ENCODE data around the gene SLC34A3.
"Not testable (repeated sequence)": the region's sequence is repeated elsewhere in the genome, so short reads cannot be mapped to it uniquely, and the experiment has no call there.

Gene SLC34A3

DNA sequence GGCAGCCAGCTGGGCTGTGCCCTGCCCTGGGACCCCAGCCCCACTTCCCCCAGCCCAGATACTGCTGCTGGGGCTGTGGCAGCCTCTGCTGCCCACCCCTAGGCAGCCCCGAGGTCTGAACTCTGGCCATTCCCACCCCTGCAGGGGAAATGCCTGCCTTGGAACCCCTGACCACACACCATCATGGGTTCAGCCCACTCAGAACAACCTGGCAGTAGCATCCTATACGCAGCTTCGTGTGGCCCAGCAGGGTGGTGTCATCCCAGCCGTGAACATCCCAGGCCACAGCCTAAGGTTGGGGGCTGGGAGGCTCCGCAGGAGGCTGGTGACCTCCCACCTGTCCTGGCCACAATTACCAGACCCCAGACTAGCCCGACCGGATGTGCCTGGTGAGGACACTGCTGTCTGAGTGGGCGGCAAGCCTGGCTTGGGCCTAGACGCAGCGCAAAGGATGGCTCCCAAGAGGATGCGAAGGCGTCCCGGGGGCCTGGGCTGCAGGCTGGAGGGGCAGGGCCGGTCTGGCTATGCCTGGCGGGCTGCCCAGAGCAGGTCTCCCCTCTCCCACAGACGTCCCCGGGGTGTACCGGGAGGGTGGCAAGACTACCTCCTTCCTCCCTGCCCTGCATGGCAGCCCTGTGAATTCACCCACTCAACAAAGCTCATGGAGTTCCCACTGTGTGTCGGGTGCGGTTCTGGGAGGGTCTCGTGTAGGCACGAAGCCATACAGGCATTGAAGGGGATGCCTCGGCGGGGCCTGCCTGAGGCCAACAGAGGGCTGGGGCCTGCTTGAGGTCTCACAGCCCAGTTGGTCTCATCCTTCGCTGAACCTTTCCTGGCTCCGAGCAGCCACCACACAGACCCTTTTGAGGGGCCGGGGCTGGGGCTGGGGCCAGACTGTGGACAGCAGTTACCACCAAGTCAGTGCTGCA is 1.5 kb upstream of the SLC34A3 start:
- DNase-seq (ENCODE audit: low read depth in 2 of 2) = no peak

DNA sequence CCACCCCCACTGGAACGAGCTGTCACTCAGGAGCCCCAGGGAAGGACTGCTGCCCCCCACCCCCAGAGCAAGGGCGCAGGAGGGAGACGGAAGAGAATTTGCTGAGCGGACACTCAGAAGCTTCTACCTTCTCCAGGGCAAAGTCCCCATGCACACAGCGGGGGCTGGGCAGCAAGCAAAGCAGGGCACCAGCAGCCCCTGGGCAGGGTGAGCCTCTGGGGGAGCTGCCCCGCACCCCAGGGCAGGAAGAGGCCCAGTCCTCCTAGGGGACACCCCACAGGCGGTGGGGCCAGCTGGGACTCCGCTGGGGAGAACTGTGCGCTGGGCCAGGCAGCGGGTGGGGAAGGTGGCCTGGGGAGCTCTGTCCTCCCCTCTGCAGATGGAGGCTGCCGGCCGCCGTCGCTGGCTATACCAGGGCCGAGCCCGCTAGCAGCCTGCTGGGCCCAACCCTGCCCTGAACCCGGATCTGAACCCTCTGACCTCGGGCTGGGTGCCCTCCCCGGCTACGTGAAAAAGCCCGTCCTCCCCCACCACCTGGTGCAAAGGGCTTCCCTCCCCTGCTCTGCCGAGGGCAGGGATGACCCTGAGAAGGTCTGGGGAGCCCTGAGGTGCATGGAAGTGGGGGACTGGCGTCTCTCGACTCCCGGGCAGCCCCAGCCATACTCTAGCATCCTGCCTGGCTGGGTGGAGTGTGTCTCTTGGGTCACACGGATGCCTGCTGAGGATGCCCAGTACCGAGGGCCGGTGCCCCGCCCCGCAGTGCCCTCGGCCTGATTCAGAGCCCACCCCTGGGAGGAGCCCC is 597 bp upstream of the SLC34A3 start:
- no peak for DNase-seq (ENCODE audit: low read depth in 2 of 2)

DNA sequence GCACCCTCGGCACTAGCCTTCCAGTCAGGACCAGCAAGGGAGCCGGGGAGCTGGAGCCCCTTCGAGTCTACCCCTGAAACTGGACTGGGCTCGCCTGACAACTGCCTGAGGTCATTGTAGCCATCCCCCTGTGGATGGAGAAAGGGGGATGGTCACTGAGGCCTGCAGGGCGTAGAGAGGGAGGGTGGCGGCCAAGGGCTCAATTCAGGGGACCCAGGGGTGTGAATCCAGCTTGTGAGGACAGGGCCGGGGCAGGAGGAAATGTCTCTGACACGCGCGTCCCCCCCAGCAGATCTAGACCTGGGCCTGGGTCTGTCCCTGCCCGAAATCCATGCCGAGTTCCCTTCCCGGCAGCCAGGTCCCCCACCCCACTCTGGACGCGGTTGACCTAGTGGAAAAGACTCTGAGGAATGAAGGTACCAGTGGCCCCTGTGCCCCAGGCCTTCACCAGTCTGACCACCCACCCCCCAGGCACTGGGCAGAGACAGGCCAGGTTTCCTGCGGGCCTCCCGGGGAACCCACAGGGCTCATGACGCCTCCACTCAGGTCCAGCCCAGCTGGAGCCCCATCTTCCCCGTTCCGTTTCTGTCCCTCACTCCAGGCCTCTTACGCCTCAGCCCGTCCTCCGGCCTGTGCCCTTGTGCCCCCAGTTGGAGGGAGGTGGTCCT is 805 bp downstream of the SLC34A3 start:
- no peak for DNase-seq (ENCODE audit: low read depth in 2 of 2)

DNA sequence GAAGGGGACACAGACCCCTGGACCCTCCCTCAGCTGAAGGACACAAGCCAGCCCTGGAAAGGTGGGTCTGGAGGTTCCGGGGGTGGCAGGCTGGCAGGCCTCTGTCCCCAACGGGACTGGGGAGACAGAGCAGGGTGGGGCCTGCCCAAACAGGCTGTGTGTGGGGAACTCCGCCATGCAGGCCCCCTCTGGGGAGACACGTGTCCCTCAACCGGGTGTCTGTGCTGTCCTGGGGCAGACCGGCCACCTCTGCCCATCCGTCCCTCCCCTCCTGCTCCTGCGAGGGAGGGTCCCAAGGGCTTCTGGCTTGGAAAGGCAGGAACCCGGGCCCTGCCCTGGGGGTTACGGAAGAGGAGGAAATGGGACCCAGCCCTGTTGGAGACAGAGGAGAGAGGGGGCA is 1.4 kb downstream of the SLC34A3 start:
- DNase-seq (ENCODE audit: low read depth in 2 of 2) = no peak

DNA sequence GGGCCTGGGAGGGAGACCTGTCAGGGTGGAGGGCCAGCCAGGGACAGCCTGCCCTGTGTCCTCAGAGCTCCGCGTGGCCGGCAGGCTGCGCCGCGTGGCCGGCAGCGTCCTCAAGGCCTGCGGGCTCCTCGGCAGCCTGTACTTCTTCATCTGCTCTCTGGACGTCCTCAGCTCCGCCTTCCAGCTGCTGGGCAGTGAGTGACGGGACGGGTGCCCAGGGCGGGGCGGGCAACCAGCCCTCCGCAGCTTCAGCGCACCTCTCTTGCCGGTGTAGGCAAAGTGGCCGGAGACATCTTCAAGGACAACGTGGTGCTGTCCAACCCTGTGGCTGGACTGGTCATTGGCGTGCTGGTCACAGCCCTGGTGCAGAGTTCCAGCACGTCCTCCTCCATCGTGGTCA is 1.8 kb downstream of the SLC34A3 start:
- no peak for DNase-seq (ENCODE audit: low read depth in 2 of 2)

DNA sequence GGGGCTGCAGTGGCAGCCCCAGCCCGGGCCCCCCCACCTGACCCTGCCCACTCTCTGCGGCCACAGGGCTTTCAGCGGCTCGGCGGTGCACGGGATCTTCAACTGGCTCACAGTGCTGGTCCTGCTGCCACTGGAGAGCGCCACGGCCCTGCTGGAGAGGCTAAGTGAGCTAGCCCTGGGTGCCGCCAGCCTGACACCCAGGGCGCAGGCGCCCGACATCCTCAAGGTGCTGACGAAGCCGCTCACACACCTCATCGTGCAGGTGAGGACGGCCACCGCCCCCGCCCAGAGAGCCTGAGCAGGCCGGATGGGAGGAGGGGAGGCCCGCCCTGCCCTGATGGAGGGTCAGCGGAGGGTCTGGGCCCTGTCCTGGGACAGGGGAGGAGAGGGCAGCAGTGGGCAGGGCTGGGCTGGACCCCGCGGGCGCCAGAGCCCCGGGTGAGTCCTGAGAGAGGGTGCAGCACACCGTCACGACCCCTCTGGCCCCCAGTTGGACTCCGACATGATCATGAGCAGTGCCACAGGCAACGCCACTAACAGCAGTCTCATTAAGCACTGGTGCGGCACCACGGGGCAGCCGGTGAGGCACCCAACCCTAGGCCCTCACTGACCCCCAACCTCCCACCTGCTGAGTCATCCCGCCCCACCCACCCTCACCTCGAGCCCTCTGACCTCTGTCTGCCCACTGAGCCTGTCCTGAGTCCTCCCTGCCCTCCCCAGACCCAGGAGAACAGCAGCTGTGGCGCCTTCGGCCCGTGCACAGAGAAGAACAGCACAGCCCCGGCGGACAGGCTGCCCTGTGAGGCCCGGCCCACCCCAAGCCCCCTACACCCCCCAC is 2.7 kb downstream of the SLC34A3 start:
- no peak for DNase-seq (ENCODE audit: low read depth in 2 of 2)

DNA sequence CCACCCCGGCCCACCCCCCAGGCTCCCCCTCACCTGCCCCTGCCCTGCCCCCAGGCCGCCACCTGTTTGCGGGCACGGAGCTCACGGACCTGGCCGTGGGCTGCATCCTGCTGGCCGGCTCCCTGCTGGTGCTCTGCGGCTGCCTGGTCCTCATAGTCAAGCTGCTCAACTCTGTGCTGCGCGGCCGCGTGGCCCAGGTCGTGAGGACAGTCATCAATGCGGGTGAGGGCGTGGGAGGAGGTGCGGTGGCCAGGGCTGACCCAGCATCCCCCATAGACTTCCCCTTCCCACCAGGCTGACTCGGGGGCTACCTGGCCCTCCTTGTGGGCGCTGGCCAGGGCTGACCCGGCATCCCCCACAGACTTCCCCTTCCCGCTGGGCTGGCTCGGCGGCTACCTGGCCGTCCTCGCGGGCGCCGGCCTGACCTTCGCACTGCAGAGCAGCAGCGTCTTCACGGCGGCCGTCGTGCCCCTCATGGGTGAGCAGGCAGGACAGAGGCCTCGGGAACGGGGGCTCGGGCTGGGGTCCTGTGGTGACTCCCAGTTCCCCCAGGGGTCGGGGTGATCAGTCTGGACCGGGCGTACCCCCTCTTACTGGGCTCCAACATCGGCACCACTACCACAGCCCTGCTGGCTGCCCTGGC is 3.5 kb downstream of the SLC34A3 start:
- DNase-seq (ENCODE audit: low read depth in 2 of 2) = no peak

DNA sequence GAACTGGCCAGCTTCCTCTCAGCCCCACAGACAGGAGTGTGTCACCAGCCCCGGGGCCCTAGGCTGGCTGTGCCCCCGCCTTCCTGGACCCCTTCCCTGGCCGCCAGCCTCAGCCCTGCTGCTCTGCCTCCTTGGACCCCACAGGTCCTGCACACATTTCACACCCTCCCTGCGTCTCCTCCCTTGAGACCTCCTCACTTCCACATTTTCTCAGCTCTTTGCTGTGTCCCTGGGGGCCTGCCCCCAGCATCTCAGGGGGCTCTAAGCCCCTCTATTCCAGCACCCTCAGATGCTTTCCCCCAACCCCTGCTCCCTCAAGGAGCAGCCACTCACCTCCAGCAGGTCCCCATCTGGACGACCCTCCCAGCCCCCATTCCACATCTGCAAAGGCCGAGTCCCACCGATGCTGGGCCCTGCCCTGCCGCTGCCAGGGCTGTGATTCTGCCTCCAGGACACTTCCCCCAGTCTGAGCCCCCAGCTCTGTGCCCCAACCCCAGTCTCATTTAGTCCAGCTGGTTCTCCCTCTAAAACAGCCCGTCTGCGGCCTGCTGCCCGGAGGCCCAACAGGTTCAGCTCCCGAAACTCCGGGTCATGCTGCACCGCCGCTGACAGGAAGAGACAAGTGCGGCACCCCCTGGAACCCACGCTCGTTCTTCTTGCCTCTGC is 4.2 kb downstream of the SLC34A3 start:
- no peak for DNase-seq (ENCODE audit: low read depth in 2 of 2)

DNA sequence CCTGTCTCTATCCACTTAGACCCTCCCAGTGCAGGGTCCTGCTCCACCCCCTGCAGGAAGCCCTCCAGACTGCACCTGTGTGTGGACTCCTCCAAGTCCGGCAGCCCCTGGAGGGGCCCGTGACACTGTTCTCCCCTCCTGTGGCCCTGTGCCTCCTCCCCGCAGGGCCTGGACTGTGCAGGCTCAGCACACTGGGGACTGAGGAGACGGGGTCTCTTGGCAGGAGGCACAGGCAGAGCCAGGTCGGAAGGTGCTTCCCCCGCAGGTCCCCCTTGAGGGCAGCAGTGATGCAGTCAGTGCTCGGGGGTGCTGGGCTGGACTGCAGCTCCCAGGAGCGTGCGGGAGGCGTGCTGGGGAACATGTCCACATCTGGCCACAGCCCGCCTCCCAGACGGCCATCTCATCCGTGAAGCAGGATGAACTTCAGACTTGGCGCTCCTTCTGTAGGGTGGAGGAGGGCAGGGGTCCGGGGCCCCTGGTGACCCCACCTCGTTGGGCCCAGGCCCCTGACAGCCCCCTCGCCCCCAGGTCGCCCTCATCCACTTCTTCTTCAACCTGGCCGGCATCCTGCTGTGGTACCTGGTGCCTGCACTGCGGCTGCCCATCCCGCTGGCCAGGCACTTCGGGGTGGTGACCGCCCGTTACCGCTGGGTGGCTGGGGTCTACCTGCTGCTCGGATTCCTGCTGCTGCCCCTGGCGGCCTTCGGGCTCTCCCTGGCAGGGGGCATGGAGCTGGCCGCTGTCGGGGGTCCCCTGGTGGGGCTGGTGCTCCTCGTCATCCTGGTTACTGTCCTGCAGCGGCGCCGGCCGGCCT is 4.9 kb downstream of the SLC34A3 start:
- no peak for DNase-seq (ENCODE audit: low read depth in 2 of 2)

DNA sequence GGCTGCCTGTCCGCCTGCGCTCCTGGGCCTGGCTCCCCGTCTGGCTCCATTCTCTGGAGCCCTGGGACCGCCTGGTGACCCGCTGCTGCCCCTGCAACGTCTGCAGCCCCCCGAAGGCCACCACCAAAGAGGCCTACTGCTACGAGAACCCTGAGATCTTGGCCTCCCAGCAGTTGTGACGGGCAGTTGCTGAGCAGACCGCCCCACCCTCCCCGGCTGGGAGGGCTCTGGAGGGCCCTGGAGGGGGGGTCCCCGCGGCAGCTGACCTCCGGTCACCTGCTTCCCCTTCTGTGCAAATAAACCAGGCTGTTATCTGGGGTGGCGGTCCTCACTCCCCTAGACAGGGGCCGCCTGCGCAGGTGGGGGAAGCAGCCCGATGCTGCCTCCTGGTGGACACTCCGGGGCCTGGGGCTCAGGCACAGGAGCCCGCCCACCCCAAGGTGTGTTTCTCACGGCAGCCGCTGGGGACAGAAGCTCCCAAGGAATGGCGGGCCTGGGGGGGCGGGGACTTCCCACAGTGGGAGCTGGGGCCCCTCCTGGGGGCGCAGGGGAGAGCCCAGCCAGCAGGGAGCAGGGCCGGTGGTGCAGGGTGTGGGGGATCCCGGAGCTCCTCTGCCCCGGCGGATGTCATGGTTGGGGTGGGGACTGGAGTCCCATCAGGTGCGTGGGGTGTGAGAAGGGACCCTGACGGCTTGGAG is 5.7 kb downstream of the SLC34A3 start:
- peak; percentile 90 for DNase-seq (ENCODE audit: low read depth in 2 of 2)

DNA sequence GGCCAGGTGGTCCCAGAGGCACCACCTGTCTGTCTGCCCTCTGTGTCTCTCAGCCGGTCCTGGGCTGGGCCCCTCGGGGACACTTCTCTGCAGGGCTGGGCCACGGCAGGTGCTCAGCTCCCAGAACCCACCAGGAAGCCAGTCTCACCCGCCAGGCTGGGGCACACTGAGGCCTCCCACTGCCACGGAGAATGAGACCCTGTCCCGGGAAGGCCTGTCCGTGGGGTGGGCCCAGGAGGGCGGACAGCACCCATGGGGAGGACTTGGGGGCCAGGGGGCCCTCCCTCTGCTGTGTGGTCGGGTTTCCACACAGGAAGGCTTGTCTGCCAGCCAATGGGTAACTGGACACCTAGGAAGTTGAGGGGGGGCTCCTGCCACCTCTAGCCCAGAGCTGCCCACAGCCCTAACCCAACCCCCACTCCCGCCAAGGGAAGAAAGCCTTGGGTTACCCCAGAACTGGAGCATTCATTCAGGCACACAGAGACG is 6.3 kb downstream of the SLC34A3 start:
- DNase-seq (ENCODE audit: low read depth in 2 of 2) = no peak

DNA sequence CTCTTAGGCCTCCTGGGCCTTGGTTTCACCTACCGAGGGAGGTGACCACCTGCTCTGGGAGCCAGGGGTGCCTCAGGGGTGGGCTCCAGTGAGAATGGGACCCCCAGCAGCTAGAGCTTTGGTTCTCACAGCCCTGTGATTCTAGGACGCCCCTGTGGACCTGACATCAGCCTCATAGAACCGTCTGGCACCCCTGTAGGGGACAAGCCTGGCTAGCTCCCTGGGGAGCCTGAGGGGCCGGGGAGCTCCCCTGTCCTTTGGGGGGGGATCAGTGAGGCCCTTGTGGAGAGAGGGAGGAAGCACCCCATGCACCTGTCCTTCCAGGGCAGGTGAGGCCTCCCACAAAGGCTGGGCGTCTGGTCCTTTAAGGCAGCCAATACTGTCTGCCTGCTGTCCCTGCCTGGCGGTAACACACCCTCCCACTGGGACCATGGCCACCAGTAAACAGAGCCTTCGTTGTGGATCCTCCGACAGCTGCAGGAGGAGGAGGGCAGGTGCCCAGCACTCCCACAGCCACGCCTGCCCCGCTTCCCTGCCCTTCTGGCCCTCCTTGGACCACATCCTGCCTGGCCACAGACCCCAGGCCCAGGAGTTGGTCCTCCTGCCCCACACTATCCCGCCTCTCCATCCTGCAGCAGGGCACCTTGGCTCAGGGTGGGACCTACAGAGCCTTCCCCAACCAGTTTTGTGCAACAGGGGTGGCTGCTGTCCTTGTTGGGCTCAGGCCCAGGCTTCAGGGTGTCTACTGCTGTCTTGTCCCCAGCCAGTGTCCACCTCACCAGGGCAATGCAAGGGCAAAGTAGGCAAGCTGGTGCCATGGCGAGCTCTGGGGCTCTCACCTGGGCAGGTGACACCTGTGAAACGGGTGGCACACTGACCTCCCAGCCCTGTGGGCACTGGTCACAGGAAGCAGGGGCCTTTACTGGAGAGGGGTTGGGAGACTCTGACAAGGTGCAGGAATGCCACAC is 7.3 kb downstream of the SLC34A3 start:
- DNase-seq (ENCODE audit: low read depth in 2 of 2) = no peak

DNA sequence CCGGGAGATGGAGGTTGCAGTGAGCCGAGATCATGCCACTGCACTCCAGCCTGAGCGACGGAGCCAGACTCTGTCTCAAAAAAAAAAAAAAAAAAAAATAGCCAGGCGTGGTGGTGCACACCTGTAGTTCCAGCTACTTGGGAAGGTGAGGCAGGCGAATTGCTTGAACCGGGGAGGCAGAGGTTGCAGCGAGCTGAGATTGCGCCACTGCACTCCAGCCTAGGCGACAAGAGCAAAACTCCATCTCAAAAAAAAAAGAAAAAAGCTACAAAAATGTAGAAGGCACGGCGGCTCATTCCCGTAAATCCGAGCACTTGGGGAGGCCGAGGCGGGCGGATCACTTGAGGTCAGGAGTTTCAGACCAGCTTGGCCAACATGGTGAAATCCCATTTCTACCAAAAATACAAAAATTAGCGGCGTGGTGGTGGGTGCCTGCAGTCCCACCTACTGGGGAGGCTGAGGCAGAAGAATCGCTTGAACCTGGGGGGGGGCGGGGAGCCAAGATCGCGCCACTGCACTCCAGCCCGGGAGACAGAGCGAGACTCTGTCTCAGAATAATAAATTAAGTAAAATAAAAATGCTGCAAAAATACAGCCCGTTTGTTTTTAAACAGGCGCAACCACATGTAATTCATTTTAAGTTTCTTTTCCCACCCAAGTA is 9.0 kb downstream of the SLC34A3 start:
- not testable (repeated sequence) for DNase-seq (ENCODE audit: low read depth in 2 of 2)

DNA sequence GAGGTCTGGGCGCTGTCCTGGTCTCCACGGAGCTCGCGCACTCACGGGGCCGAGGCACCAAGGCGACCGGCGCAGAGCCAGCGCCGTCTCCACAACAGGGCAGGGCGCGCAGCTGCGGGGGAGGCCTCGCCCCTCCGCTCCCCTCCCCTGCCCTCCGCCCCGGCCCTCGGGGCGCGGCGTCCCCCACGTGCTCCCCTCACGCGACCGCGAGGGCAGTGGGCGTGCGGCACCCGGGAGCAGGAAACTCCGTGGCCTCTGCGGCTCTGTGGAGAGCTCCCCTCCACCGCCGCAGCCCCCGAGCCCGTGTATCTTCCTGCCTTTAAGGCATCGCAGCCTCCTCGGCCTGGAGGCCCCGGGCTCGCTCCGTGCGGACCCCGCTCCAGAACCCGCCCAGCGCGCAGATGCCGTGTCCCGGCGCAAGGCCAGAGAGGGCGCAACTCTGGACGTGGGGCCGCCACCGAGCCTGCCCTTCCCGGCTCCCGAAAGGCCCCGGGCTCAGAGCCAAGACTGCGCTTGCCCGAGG is 9.7 kb downstream of the SLC34A3 start:
- DNase-seq (ENCODE audit: low read depth in 2 of 2) = peak; percentile 55 to 60

DNA sequence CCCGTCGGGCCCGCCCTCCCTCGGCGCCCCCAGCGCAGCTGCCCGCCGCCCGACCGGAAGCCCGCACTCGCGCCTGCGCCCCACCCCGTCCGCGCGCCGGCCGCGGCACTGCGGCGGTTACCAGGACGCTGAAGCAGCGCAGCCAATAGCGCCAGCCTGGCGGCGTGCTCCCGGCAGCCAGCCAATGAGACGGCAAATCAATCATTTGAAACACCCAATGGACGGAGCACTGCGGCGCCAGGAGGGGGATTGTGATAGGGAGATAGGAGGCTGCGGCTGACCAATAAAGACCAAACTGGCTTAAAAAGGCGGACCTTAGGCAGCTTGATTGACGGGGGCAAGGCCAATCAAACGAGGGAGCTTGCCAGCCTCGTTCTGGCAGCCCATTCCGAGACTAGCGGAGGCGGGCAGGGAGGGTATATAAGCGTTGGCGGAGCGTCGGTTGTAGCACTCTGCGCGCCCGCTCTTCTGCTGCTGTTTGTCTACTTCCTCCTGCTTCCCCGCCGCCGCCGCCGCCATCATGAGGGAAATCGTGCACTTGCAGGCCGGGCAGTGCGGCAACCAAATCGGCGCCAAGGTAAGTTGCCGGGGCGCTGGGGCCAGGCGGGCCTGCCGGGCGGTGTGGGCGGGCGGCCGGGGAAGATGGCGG is 10.3 kb downstream of the SLC34A3 start, which contains the start of gene TUBB4B:
Gene TUBB4B (plus strand): TSS at position 447 of the 649 bp plus-strand sequence. CDS start 74 bp downstream, at position 521.
- DNase-seq (ENCODE audit: low read depth in 2 of 2) = peak; percentile 92 to 95

Measured in stimulated activated CD8-positive, alpha-beta memory T cell treated with anti-CD3 and anti-CD28 coated beads, Interleukin-2, amount 100 ng/mL, for 48 hours (primary cell).